ENCODE measurements around the gene HAUS6. TPM values are rescaled to one million over a fixed set of nuclear protein-coding genes. Genes with fewer than 3 reads are reported as not detected.
A peak's percentile ranks its signal among the peaks of the same experiment; 100 is the strongest.

Gene HAUS6
- total RNA-seq (2012; rRNA removed) (13.3 and 21.4 TPM in 2 replicates), polyA plus RNA-seq (2012; rRNA removed) (5.1 and 5.8 TPM in 2 replicates), Bru-seq, nascent RNA (percentile 62 among the genes with signal in this experiment), BruChase-seq, experiment 1, labeled RNA remaining after a 6-hour chase (percentile 70 among the genes with signal in this experiment), BruChase-seq, experiment 2, labeled RNA remaining after a 2-hour chase (percentile 72 among the genes with signal in this experiment)
- polyA plus RNA-seq (2012; cell fraction: cytosol; rRNA removed), result 1.2 and 2.5 TPM in 2 replicates
- 1.6 and 5.3 TPM in 2 replicates for polyA plus RNA-seq (2012; cell fraction: nucleus; rRNA removed; ENCODE audit: low replicate concordance)
- long read RNA-seq, full-length matches to known transcripts, result 11 of 15 reads
- long read RNA-seq, partial matches to known transcripts, result 2 of 15 reads
- long read RNA-seq, other reads (novel, unspliced or antisense), result 2 of 15 reads

- Histone ChIP-seq H3K4me1 (ENCODE audit: control insufficient read depth, insufficient read depth, low read length) (peaks cover 4% of the 10 kb centered on the region; the same call in 1 of the 2 replicates), H2BK15ac (ENCODE audit: low read depth, low read length) (peak within 1 kb of the TSS; percentile 64; the same call in 1 of the 3 replicates), H3K9me1 (ENCODE audit: insufficient read depth, low read length) (no peaks in the 10 kb centered on the region), H4K20me1 (ENCODE audit: insufficient read depth, low read length) (peaks cover 3% of the 10 kb centered on the region; the same call in 1 of the 2 replicates), H4K5ac (ENCODE audit: low read depth, low read length) (peak within 1 kb of the TSS; percentile 88), H2BK5ac (ENCODE audit: low read depth, low read length, poor library complexity, severe bottlenecking) (peak within 1 kb of the TSS; percentile 85), H3K36me3 (ENCODE audit: control insufficient read depth, insufficient read depth, low read length) (no peaks in the 10 kb centered on the region; the same call in 1 of the 2 replicates), H2AFZ (replicated peaks; ENCODE audit: low read length, poor library complexity) (peak within 1 kb of the TSS; percentile 91), H3K4ac (ENCODE audit: low read depth, low read length) (peak within 1 kb of the TSS; percentile 93), H3K14ac (replicated peaks; ENCODE audit: low read depth, low read length) (peak within 1 kb of the TSS; percentile 99), H4K91ac (ENCODE audit: insufficient read depth, low read depth, low read length) (peak within 1 kb of the TSS; percentile 98), H3K9me3 (ENCODE audit: control insufficient read depth, insufficient read depth, low read length) (no peaks in the 10 kb centered on the region), H3K56ac (ENCODE audit: extremely low read depth, insufficient read depth, low read length) (peak within 1 kb of the TSS; percentile 90), H2AK5ac (ENCODE audit: low read depth, low read length) (peak within 1 kb of the TSS; percentile 82), H3K23ac (ENCODE audit: low read depth, low read length) (peak within 1 kb of the TSS; percentile 94), H4K8ac (ENCODE audit: low read depth in 2 of 2, low read length in 2 of 2) (peak within 1 kb of the TSS; percentile 99 to 100), H3K9ac (ENCODE audit: low read depth, low read length) (peak within 1 kb of the TSS; percentile 80), H3K18ac (ENCODE audit: low read depth, low read length) (peak within 1 kb of the TSS; percentile 53; the same call in 1 of the 2 replicates), H3K27me3 (ENCODE audit: control insufficient read depth, insufficient read depth, low read length) (no peaks in the 10 kb centered on the region), H2BK20ac (ENCODE audit: low read depth, low read length) (peak within 1 kb of the TSS; percentile 7; the same call in 1 of the 2 replicates), H3K4me3 (ENCODE audit: insufficient read depth, low read depth, low read length) (peak within 1 kb of the TSS; percentile 62), H3K27ac (ENCODE audit: insufficient read depth, low read length) (peak within 1 kb of the TSS; percentile 59), H3K79me1 (ENCODE audit: low read depth in 1 of 2, low read length in 2 of 2) (peaks cover 0 to 13% of the 10 kb centered on the region in 2 experiments; a peak in 3 of 4 replicates), H2AK9ac (replicated peaks; ENCODE audit: low read depth, low read length, poor library complexity) (peak within 1 kb of the TSS; percentile 89), H2BK120ac (ENCODE audit: low read depth, low read length) (peak within 1 kb of the TSS; percentile 73), H3K4me2 (ENCODE audit: low read depth, low read length) (peak within 1 kb of the TSS; percentile 100)
- ATAC-seq (ENCODE audit: low read depth) (peak; percentile 99), DNase-seq (peak; percentile 96)
- ChIA-PET CTCF (no interaction called here), POLR2A (ENCODE audit: unreplicated experiment) (no interaction called here)
- in situ Hi-C loops (cut with MboI; ENCODE audit: low sequenced_read_pairs), result no loop called here
- BruUV-seq (replicated peaks), result TSS peak; percentile 36
- dilution Hi-C loops (cut with HindIII; ENCODE audit: low sequenced_read_pairs, unreplicated experiment), result no loop called here
- intact Hi-C loops (cut with micrococcal nuclease), result loop anchor here (1.0 kb wide), 1 partner anchor 72 kb away; no protein-coding TSS in a partner anchor
- 0% methylated on average over 11 of the region's 46 CpGs; no CpG with 5 or more reads in 1 of the 2 experiments for WGBS, 2 experiments (ENCODE audit: extremely low coverage in 2 of 2, insufficient read length in 1 of 2)
- peak; percentile 87 for TF ChIP-seq MXI1 (IDR thresholded peaks at IDR 0.05; ENCODE audit: borderline replicate concordance, low read depth, low read length)
- peak; percentile 53; the same call in 1 of the 2 replicates for TF ChIP-seq MAZ (IDR thresholded peaks at IDR 0.05; ENCODE audit: borderline replicate concordance, low read depth, low read length)
- no peak for TF ChIP-seq BHLHE40 (IDR thresholded peaks at IDR 0.05; ENCODE audit: low read depth, low read length)
- no peak for TF ChIP-seq SMC3 (IDR thresholded peaks at IDR 0.05; ENCODE audit: low read depth, low read length)
- TF ChIP-seq RAD21 (IDR thresholded peaks at IDR 0.05; ENCODE audit: low read length), result peak; percentile 20; the same call in 1 of the 2 replicates
- no peak for TF ChIP-seq CHD1 (IDR thresholded peaks at IDR 0.05; ENCODE audit: low read depth, low read length)
- TF ChIP-seq ELK1 (IDR thresholded peaks at IDR 0.05; ENCODE audit: borderline replicate concordance, low read depth, low read length), result no peak
- no peak for TF ChIP-seq MAFK (IDR thresholded peaks at IDR 0.05; ENCODE audit: low read depth, low read length)
- no peak for TF ChIP-seq FOS (IDR thresholded peaks at IDR 0.05; ENCODE audit: low read depth, low read length)
- peak; percentile 45 for TF ChIP-seq CTCF (conservative IDR thresholded peaks at IDR 0.05; ENCODE audit: low read depth, low read length)
- no peak for TF ChIP-seq RFX5 (IDR thresholded peaks at IDR 0.05; ENCODE audit: low read depth, low read length)
- TF ChIP-seq POLR2A (IDR thresholded peaks at IDR 0.05; ENCODE audit: low read depth, low read length), result peak; percentile 56; the same call in 1 of the 2 replicates
- TF ChIP-seq CEBPB (IDR thresholded peaks at IDR 0.05; ENCODE audit: low read depth, low read length), result peak; percentile 91
These were observed at the start of gene HAUS6 for GRCh38 chr9:19102631-19103345. HAUS6 (minus strand) TSS chr9:19102904; CDS start chr9:19102651, 253 bp downstream.

All from IMR-90 (cell line).